Breast epithelium (tissue), 4 donors: ENCODE measurements around the gene EFTUD2. TPM values are rescaled to one million over a fixed set of nuclear protein-coding genes. Genes with fewer than 3 reads are reported as not detected.
A peak's percentile ranks its signal among the peaks of the same experiment; 100 is the strongest.

Experiments
- DNase-seq, 2 donors: peaks; one replicate each; pipeline ENCODE4 v3.0.0-alpha.2; 2019; ENCODE audit warnings: low spot score in 2 of 2
- H3K27ac ChIP-seq, 2 donors: fragments of 200-600 bp; sonication (generic) in 1 of 2; one replicate each; pipeline ENCODE4 v1.5.1; 2016 to 2019; ENCODE audit warnings: mild to moderate bottlenecking in 1 of 2
- H3K27me3 ChIP-seq, 2 donors: fragments of 200-600 bp; sonication (generic) in 1 of 2; one replicate each; pipeline versions ENCODE4 v1.5.1 to v1.6.0; 2017 to 2019; ENCODE audit warnings: control low read depth in 1 of 2, mild to moderate bottlenecking in 1 of 2
- H3K36me3 ChIP-seq: fragments of 200-600 bp; one replicate; pipeline ENCODE4 v1.5.1; 2019
- H3K4me1 ChIP-seq, 2 donors: fragments of 200-600 bp; sonication (generic); one replicate each; pipeline ENCODE4 v1.5.1; 2016 to 2019; ENCODE audit warnings: control low read depth in 1 of 2
- H3K4me3 ChIP-seq, 3 donors: fragments of 200-600 bp; sonication (generic); 1 replicate in 2 of 3; 2 replicates in 1 of 3; pipeline ENCODE4 v1.5.1; 2016 to 2019; ENCODE audit warnings: mild to moderate bottlenecking in 3 of 3, moderate library complexity in 2 of 3
- H3K9me3 ChIP-seq, 2 donors: fragments of 200-600 bp; sonication (generic) in 1 of 2; one replicate each; pipeline ENCODE4 v1.5.1; 2016 to 2019; ENCODE audit warnings: control low read depth in 1 of 2
- POLR2A ChIP-seq: fragments of 450-650 bp; IDR thresholded peaks from one replicate; pipeline ENCODE4 v1.6.1; 2016; ENCODE audit warnings: antibody characterized with exemption, mild to moderate bottlenecking, moderate library complexity
- POLR2AphosphoS5 ChIP-seq, 3 donors: sonication (generic); formaldehyde crosslinking; IDR thresholded peaks; one replicate each; pipeline ENCODE4 v1.6.1; 2017; ENCODE audit warnings: antibody characterized with exemption in 3 of 3
- intact Hi-C: fragments of 100-400 bp; cut with DNase I; formaldehyde crosslinking; loops from one replicate; pipeline ENCODE4 v1.15.1; 2023; ENCODE audit warnings: low total_unique reads
- total RNA-seq, 3 donors: library from RNA; depleted of rRNA; stranded (reverse); fragments of >200 nt; gene quantifications; one replicate each; pipeline ENCODE4 v1.1.0, GENCODE V29; 2016
- TF ChIP-seq, protein P1 (sequence below), 3 donors: fragments of 450-650 bp; IDR thresholded peaks; one replicate each; pipeline ENCODE4 v1.5.1; 2016 to 2017; ENCODE audit warnings: antibody characterized with exemption in 3 of 3, mild to moderate bottlenecking in 3 of 3, moderate library complexity in 3 of 3

EFTUD2 gene
- total RNA-seq, 3 donors from 2014 or later: 58.1 to 71.4 (median 60.0) TPM

- no peaks in the 10 kb centered on the region for H3K4me1 ChIP-seq
- H3K36me3 ChIP-seq: no peaks in the 10 kb centered on the region
- TF ChIP-seq POLR2A (no peak), POLR2AphosphoS5 (IDR thresholded peaks at IDR 0.05) (no peak)
- TF ChIP-seq, protein P1, sequence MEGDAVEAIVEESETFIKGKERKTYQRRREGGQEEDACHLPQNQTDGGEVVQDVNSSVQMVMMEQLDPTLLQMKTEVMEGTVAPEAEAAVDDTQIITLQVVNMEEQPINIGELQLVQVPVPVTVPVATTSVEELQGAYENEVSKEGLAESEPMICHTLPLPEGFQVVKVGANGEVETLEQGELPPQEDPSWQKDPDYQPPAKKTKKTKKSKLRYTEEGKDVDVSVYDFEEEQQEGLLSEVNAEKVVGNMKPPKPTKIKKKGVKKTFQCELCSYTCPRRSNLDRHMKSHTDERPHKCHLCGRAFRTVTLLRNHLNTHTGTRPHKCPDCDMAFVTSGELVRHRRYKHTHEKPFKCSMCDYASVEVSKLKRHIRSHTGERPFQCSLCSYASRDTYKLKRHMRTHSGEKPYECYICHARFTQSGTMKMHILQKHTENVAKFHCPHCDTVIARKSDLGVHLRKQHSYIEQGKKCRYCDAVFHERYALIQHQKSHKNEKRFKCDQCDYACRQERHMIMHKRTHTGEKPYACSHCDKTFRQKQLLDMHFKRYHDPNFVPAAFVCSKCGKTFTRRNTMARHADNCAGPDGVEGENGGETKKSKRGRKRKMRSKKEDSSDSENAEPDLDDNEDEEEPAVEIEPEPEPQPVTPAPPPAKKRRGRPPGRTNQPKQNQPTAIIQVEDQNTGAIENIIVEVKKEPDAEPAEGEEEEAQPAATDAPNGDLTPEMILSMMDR (IDR thresholded peaks at IDR 0.05): no peak
- no peak for DNase-seq
- H3K4me3 ChIP-seq: no peak overlapping the region
- intact Hi-C loops: no loop called here
- H3K9me3 ChIP-seq: peaks cover 0 to 4% of the 10 kb centered on the region in 2 donors
- no peaks in the 10 kb centered on the region for H3K27me3 ChIP-seq
- H3K27ac ChIP-seq: peak overlapping the region; percentile 45 to 56
These were observed 42.6 kb upstream of the EFTUD2 start for GRCh38 chr17:44941712-44942331.

DNA sequence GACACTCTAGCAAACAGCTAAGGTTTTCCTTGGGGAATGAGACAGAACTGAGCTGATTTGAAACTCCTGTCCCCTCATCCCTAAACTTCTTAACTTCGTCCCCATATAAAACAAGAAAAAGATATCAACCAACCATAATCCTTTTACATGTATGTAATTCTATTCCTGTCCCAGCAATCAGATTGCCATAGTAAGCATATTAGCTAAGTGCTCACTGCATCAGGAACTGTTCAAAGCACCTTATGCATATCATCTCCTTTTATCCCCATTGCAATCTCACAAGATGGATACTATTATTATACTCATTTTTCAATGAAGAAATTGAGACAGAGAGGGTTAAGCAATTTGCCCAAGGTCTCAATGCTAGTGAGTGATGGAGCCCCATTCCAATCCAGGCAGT, 41.5 kb upstream of the EFTUD2 start:
- H3K36me3 ChIP-seq: no peaks in the 10 kb centered on the region
- intact Hi-C loops: no loop called here
- no peak for DNase-seq
- H3K27me3 ChIP-seq: no peaks in the 10 kb centered on the region
- H3K4me3 ChIP-seq: no peak overlapping the region
- H3K27ac ChIP-seq: no peak overlapping the region
- H3K9me3 ChIP-seq: peaks cover 0 to 4% of the 10 kb centered on the region in 2 donors
- H3K4me1 ChIP-seq: no peaks in the 10 kb centered on the region
- TF ChIP-seq POLR2AphosphoS5 (IDR thresholded peaks at IDR 0.05) (no peak), POLR2A (no peak)
- TF ChIP-seq, protein P1 (IDR thresholded peaks at IDR 0.05): no peak

DNA sequence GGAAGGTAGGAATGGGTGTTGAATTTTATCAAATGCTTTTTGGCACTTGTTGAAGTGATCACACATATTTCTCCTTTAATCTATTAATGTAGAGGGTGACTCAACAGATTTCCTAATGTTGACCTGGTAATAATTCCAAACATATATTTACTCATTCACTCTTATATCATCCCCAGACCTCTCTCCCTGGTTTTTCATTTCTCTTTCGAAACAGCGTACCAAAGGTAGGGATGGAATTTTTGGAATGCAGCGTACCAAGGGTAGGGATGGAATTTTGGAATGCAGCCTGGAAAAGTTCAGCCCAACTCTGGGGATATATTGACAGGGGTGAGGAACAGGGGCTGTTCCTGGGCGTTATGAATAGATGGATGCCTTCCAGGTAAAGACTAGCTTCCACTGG, 41.1 kb upstream of the EFTUD2 start:
- Histone ChIP-seq H3K36me3 (no peaks in the 10 kb centered on the region), H3K9me3 (peaks cover 0 to 4% of the 10 kb centered on the region in 2 donors), H3K4me3 (no peak overlapping the region), H3K27ac (no peak overlapping the region), H3K4me1 (no peaks in the 10 kb centered on the region), H3K27me3 (no peaks in the 10 kb centered on the region)
- DNase-seq: no peak
- intact Hi-C loops: no loop called here
- no peak for TF ChIP-seq POLR2A
- TF ChIP-seq, protein P1 (IDR thresholded peaks at IDR 0.05): no peak
- TF ChIP-seq POLR2AphosphoS5 (IDR thresholded peaks at IDR 0.05): no peak

DNA sequence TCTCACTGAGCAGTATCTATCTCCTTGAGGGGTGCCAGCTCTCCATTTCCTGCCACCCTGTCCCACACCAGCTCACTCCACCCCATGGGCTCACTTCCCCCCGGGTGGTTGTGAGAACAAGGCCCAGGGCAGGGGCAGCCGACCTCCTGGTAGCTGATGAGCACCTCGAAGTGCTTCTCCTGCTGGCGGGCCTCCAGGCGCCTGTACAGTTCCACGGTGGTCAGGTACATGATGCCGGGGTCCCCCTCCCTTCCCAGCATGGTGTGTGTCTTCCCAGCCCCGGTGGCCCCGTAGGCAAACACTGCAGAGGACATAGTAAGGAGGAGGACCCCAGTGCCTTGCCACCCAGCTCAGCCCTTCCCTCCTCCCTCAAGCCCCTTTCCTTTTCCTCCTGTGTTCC, 35.9 kb upstream of the EFTUD2 start:
- Histone ChIP-seq H3K4me3 (no peak overlapping the region), H3K36me3 (no peaks in the 10 kb centered on the region), H3K4me1 (no peaks in the 10 kb centered on the region), H3K27ac (no peak overlapping the region), H3K27me3 (no peaks in the 10 kb centered on the region), H3K9me3 (peaks cover 0 to 4% of the 10 kb centered on the region in 2 donors)
- TF ChIP-seq POLR2A (no peak), POLR2AphosphoS5 (IDR thresholded peaks at IDR 0.05) (no peak)
- TF ChIP-seq, protein P1 (IDR thresholded peaks at IDR 0.05): no peak
- intact Hi-C loops: no loop called here
- DNase-seq: no peak

GRCh38 chr17:44934745-44935105, 35.5 kb upstream of the EFTUD2 start:
- H3K4me1 ChIP-seq: no peaks in the 10 kb centered on the region
- no peak overlapping the region for H3K27ac ChIP-seq
- no peaks in the 10 kb centered on the region for H3K27me3 ChIP-seq
- TF ChIP-seq POLR2A: no peak
- TF ChIP-seq, protein P1 (IDR thresholded peaks at IDR 0.05): no peak
- no peak for TF ChIP-seq POLR2AphosphoS5 (IDR thresholded peaks at IDR 0.05)
- intact Hi-C loops: no loop called here
- H3K36me3 ChIP-seq: no peaks in the 10 kb centered on the region
- peaks cover 0 to 4% of the 10 kb centered on the region in 2 donors for H3K9me3 ChIP-seq
- no peak for DNase-seq
- no peak overlapping the region for H3K4me3 ChIP-seq
